ENCODE data around the gene SLC7A6. TPM values are rescaled to one million over a fixed set of nuclear protein-coding genes. Genes with fewer than 3 reads are reported as not detected.

The SLC7A6 gene
- total RNA-seq, 6 experiments from 2014 or later, result 1.6 to 9.6 (median 4.5) TPM

DNA sequence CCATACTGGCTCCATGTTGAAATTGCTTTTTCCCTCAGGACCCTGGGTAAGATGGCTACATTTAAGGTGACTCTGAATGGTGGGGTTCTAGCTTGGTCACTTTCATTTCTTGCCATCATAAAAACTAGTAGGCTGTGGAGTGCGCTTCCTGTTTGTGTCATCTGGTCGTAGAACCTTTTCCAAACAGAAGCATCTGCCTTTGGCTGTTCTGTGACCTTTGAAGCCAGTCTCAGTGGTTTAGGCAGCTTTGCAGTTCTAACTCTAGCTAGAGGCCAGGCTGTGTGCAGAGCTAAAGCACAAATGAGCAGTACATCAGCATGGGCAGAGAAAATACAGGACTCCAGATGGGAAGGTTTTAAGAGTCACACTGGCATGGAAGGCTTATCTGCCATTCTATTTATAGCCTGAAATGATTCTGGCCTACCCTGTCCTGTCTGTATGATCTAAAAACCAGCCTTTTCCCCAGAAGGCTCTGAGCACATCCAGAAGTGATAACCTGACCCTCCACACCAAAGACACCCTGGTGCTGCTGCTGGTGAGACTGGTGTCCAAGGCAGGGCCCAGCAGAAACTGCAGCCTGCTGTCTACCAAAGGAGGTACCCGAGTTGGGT is 37.0 kb upstream of the SLC7A6 start:
- peak; percentile 49 for TF ChIP-seq POLR2A (IDR thresholded peaks at IDR 0.05)
- TF ChIP-seq, protein P1, sequence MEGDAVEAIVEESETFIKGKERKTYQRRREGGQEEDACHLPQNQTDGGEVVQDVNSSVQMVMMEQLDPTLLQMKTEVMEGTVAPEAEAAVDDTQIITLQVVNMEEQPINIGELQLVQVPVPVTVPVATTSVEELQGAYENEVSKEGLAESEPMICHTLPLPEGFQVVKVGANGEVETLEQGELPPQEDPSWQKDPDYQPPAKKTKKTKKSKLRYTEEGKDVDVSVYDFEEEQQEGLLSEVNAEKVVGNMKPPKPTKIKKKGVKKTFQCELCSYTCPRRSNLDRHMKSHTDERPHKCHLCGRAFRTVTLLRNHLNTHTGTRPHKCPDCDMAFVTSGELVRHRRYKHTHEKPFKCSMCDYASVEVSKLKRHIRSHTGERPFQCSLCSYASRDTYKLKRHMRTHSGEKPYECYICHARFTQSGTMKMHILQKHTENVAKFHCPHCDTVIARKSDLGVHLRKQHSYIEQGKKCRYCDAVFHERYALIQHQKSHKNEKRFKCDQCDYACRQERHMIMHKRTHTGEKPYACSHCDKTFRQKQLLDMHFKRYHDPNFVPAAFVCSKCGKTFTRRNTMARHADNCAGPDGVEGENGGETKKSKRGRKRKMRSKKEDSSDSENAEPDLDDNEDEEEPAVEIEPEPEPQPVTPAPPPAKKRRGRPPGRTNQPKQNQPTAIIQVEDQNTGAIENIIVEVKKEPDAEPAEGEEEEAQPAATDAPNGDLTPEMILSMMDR (IDR thresholded peaks at IDR 0.05), result no peak
- 21% methylated on average over 3 of the region's 3 CpGs for WGBS (ENCODE audit: insufficient coverage, low coverage, low lambda C conversion rate, missing lambda C conversion rate)
- H3K36me3 ChIP-seq, result peaks cover 0 to 37% (median 17%) of the 10 kb centered on the region in 4 donors
- intact Hi-C loops (cut with DNase I), result no loop called here
- ATAC-seq, result peak; percentile 62 to 65 (median 63)
- no peaks in the 10 kb centered on the region for H3K9me3 ChIP-seq
- H3K4me1 ChIP-seq, result peaks cover 0 to 36% (median 20%) of the 10 kb centered on the region in 4 donors
- H3K27me3 ChIP-seq, result no peaks in the 10 kb centered on the region
- peak overlapping the region in 1 of 3 donors; percentile 27 for H3K27ac ChIP-seq
- DNase-seq, result peak in 1 of 3 donors; percentile 24
- H3K4me3 ChIP-seq, result no peak overlapping the region

DNA sequence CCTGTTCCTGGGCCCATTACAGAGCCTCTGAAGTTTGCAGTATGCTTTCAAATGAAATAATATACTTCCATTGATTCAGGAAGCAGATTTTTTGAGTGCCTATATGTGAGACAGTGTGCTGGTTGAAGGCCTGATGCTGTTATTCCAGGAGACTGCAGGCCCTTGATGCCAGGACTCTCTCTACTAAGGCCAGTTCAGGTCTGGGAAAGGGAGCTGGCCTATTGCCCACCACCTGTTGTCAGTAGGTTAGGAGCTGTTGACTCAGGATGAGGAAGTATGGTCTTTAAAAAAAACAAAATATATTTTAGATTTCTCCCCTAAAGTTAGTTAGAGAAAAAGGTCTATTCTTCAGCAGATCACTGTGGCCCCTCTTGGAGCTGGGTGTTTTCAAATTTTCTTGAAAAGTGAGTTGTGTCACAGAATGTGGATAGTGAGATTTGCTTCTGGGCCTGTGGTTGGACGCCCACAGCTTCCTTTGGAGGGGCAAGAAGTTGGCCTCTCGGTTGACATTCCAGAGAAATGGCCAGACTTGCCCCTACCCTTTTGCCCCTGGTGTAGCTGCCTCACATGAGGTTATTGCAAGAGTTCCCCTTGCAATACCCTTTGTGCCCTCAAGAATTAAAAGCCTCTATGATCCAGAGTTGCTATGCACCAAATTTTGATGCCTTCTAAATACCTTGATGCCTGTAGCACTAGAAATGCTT is 36.3 kb upstream of the SLC7A6 start:
- DNase-seq (peak in 2 of 3 donors; percentile 63 to 74), ATAC-seq (peak; percentile 25 to 68 (median 44))
- intact Hi-C loops (cut with DNase I), result no loop called here
- no peaks in the 10 kb centered on the region for H3K27me3 ChIP-seq
- no peaks in the 10 kb centered on the region for H3K9me3 ChIP-seq
- 60% methylated on average over 1 of the region's 2 CpGs for WGBS (ENCODE audit: insufficient coverage, low coverage, low lambda C conversion rate, missing lambda C conversion rate)
- no peak overlapping the region for H3K4me3 ChIP-seq
- H3K36me3 ChIP-seq, result peaks cover 0 to 44% (median 21%) of the 10 kb centered on the region in 4 donors
- peak overlapping the region in 1 of 3 donors; percentile 27 for H3K27ac ChIP-seq
- H3K4me1 ChIP-seq, result peaks cover 0 to 37% (median 21%) of the 10 kb centered on the region in 4 donors
- TF ChIP-seq POLR2A (IDR thresholded peaks at IDR 0.05), result no peak
- TF ChIP-seq, protein P1 (IDR thresholded peaks at IDR 0.05), result peak in 1 of 4 donors; percentile 18

DNA sequence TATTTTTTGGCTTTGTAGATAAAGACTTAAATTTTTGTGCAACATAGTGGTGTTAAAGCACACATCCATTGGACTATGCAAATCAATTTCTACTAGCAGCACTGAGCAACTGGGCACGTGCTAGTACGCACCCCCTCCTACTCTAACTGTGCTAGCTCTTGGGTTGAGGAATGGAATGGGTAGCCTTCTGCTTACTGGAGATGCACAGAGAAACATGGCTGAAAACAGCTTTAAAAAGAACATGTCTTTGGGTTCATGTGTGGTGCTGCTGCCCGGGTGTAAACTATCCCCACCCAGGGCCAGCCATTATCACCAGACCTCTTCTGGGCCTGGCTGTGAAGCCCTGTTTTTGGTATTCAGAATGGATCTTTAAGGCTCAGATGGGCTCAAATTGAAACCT is 35.7 kb upstream of the SLC7A6 start:
- DNase-seq (peak in 1 of 3 donors; percentile 12), ATAC-seq (no peak)
- Histone ChIP-seq H3K27me3 (no peaks in the 10 kb centered on the region), H3K4me3 (no peak overlapping the region), H3K36me3 (peaks cover 0 to 50% (median 24%) of the 10 kb centered on the region in 4 donors), H3K27ac (peak overlapping the region in 1 of 3 donors; percentile 12), H3K4me1 (peaks cover 0 to 44% (median 21%) of the 10 kb centered on the region in 4 donors), H3K9me3 (no peaks in the 10 kb centered on the region)
- WGBS (ENCODE audit: insufficient coverage, low coverage, low lambda C conversion rate, missing lambda C conversion rate), result 45% methylated on average over 3 of the region's 3 CpGs
- TF ChIP-seq, protein P1 (IDR thresholded peaks at IDR 0.05), result no peak
- TF ChIP-seq POLR2A (IDR thresholded peaks at IDR 0.05), result no peak
- intact Hi-C loops (cut with DNase I), result no loop called here

DNA sequence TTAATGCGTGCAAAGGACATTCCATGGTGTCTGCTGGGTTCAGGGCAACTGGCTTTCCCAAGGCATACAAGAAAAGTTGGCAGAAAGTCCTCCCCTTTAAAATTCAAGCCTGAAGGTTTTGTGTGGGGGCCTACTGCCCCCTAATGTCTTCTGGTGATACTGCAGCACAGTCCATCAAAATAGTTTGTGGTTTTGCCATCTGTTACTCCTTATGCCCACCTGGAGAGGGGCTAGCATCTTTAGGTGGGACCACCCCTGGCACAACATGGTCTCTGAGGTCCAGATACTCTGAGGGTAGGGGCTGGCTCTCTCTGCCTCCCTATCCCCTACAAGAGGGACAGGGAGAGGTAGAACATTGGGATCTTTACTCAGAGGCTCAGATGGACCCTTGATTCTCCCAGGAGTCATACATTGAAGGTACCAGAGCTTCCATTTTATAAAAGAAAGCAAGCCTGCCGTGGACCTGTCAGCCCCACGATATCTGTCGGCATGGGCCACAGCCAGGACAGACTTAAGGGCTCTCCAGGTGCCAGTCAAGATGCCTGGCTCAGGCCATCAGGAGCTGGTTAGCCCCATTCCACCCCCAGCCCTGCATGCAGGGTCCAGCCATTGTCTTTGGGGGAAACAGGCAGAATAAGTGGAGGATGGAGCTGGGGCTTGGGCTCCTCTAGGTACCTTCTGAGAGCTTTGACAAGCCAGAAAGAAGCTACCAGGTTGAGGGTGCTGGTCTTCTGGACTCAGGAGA is 34.7 kb upstream of the SLC7A6 start:
- 0% methylated on average over 1 of the region's 4 CpGs for WGBS (ENCODE audit: insufficient coverage, low coverage, low lambda C conversion rate, missing lambda C conversion rate)
- Histone ChIP-seq H3K36me3 (peaks cover 0 to 51% (median 25%) of the 10 kb centered on the region in 4 donors), H3K27ac (peak overlapping the region in 1 of 3 donors; percentile 12), H3K4me3 (no peak overlapping the region), H3K9me3 (no peaks in the 10 kb centered on the region), H3K27me3 (no peaks in the 10 kb centered on the region), H3K4me1 (peaks cover 0 to 47% (median 21%) of the 10 kb centered on the region in 4 donors)
- intact Hi-C loops (cut with DNase I), result loop anchor here (10.0 kb wide), 2 partner anchors 145 to 155 kb away; partner anchors contain the start of gene NFATC3 (in 1 of the 2)
- peak in 1 of 3 donors; percentile 53 for DNase-seq
- TF ChIP-seq, protein P1 (IDR thresholded peaks at IDR 0.05), result peak; percentile 83 to 89 (median 85)
- no peak for TF ChIP-seq POLR2A (IDR thresholded peaks at IDR 0.05)
- ATAC-seq, result peak; percentile 7 to 39 (median 35)

Data from right lobe of liver (tissue), 6 donors.